ENCODE measurements around the gene PLA2G4F.

Gene PLA2G4F

DNA sequence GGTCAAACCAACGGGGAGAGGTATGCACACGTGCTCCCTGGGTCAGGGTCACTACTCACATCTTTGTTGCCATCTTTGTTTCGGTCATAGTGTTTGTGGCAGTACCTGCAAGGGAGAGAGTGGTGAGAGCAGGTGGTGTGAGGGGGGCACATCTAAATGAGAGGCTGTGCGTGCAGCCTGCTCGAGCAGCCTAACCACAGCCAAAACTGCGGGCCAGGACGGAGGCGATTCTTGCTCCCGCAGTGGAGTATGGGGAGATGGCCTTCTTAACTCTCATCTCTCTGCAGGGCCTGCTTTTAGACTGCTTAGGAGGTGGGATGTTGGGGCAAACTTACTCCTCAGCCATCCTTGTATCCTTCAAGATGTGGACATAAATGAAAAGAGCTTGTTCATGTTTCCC, 6.9 kb upstream of the PLA2G4F start:
- no peak overlapping the region for H3K4me3 ChIP-seq (replicated peaks; ENCODE audit: insufficient read depth, low read length)
- no peak for DNase-seq (ENCODE audit: low read depth in 1 of 2, low spot score in 1 of 2)
- H3K27ac ChIP-seq (replicated peaks) = no peak overlapping the region
- no peaks in the 10 kb centered on the region for H3K27me3 ChIP-seq (ENCODE audit: insufficient read depth, poor library complexity, severe bottlenecking)
- TF ChIP-seq, protein P1, sequence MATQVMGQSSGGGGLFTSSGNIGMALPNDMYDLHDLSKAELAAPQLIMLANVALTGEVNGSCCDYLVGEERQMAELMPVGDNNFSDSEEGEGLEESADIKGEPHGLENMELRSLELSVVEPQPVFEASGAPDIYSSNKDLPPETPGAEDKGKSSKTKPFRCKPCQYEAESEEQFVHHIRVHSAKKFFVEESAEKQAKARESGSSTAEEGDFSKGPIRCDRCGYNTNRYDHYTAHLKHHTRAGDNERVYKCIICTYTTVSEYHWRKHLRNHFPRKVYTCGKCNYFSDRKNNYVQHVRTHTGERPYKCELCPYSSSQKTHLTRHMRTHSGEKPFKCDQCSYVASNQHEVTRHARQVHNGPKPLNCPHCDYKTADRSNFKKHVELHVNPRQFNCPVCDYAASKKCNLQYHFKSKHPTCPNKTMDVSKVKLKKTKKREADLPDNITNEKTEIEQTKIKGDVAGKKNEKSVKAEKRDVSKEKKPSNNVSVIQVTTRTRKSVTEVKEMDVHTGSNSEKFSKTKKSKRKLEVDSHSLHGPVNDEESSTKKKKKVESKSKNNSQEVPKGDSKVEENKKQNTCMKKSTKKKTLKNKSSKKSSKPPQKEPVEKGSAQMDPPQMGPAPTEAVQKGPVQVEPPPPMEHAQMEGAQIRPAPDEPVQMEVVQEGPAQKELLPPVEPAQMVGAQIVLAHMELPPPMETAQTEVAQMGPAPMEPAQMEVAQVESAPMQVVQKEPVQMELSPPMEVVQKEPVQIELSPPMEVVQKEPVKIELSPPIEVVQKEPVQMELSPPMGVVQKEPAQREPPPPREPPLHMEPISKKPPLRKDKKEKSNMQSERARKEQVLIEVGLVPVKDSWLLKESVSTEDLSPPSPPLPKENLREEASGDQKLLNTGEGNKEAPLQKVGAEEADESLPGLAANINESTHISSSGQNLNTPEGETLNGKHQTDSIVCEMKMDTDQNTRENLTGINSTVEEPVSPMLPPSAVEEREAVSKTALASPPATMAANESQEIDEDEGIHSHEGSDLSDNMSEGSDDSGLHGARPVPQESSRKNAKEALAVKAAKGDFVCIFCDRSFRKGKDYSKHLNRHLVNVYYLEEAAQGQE (IDR thresholded peaks at IDR 0.05; ENCODE audit: insufficient replicate concordance, low read depth) = no peak
- TF ChIP-seq GABPA (IDR thresholded peaks at IDR 0.05; ENCODE audit: low read depth) (no peak), SPI1 (IDR thresholded peaks at IDR 0.05; ENCODE audit: borderline replicate concordance, low read depth) (no peak), POLR2AphosphoS5 (IDR thresholded peaks at IDR 0.05; ENCODE audit: low read depth) (no peak)
- TF ChIP-seq, protein P2, sequence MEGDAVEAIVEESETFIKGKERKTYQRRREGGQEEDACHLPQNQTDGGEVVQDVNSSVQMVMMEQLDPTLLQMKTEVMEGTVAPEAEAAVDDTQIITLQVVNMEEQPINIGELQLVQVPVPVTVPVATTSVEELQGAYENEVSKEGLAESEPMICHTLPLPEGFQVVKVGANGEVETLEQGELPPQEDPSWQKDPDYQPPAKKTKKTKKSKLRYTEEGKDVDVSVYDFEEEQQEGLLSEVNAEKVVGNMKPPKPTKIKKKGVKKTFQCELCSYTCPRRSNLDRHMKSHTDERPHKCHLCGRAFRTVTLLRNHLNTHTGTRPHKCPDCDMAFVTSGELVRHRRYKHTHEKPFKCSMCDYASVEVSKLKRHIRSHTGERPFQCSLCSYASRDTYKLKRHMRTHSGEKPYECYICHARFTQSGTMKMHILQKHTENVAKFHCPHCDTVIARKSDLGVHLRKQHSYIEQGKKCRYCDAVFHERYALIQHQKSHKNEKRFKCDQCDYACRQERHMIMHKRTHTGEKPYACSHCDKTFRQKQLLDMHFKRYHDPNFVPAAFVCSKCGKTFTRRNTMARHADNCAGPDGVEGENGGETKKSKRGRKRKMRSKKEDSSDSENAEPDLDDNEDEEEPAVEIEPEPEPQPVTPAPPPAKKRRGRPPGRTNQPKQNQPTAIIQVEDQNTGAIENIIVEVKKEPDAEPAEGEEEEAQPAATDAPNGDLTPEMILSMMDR (IDR thresholded peaks at IDR 0.05; ENCODE audit: insufficient read depth, low read length) = no peak

DNA sequence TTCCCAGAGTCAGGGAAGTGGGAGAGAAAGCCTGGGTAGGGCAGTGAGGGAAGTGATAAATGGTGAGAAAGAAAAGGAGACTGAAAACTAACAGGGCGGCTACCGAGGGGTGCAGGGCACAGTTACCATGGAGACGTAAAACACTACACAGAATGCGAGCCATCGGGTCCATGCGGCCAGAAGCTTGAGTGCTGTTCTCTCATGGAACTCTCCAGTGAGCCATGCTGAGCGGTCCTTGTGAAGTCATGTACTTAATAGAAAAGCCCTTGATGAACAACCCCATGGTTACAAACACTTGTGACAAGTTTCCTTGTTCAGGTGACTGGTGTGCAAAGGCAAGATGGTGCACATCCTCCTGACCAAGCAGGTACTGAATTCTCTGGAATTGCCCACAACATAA, 3.7 kb upstream of the PLA2G4F start:
- TF ChIP-seq, protein P2 (IDR thresholded peaks at IDR 0.05; ENCODE audit: insufficient read depth, low read length) = no peak
- TF ChIP-seq POLR2AphosphoS5 (IDR thresholded peaks at IDR 0.05; ENCODE audit: low read depth) = no peak
- no peak for TF ChIP-seq SPI1 (IDR thresholded peaks at IDR 0.05; ENCODE audit: borderline replicate concordance, low read depth)
- TF ChIP-seq GABPA (IDR thresholded peaks at IDR 0.05; ENCODE audit: low read depth) = no peak
- TF ChIP-seq, protein P1 (IDR thresholded peaks at IDR 0.05; ENCODE audit: insufficient replicate concordance, low read depth) = no peak
- no peak overlapping the region for H3K27ac ChIP-seq (replicated peaks)
- no peaks in the 10 kb centered on the region for H3K27me3 ChIP-seq (ENCODE audit: insufficient read depth, poor library complexity, severe bottlenecking)
- no peak for DNase-seq (ENCODE audit: low read depth in 1 of 2, low spot score in 1 of 2)
- no peak overlapping the region for H3K4me3 ChIP-seq (replicated peaks; ENCODE audit: insufficient read depth, low read length)

DNA sequence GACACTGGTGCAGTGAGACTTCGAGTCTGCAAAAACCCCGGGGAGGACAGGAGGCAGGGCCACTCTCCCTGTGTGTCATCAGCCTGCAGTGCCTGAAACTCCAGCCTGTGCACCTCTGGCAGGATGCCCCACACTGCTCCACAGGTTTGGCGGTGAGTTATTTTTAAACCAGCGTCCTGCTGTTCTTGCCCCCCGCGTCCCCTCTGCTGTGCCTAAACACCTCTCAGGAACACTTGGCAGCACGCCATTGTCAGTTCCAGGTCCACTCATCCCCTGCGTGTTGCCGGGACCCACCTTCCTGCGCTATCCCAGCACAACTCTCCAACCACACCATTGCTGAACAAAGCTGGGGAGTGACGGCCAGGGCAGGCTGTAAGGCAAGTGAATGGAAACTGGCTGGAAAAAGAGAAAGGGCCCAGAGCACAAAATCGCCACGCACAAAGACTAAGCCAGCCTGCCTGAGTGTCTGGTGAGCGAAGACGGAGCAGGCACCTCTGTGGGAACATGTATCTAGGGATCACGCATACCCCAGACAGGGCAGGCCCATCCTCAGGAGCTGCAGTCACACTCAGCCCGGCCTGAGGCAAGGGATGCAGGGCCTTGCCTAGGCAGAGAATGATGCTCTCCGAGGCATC, 3.1 kb upstream of the PLA2G4F start:
- Histone ChIP-seq H3K27ac (replicated peaks) (no peak overlapping the region), H3K27me3 (ENCODE audit: insufficient read depth, poor library complexity, severe bottlenecking) (no peaks in the 10 kb centered on the region), H3K4me3 (replicated peaks; ENCODE audit: insufficient read depth, low read length) (no peak overlapping the region)
- TF ChIP-seq, protein P2 (IDR thresholded peaks at IDR 0.05; ENCODE audit: insufficient read depth, low read length) = no peak
- no peak for TF ChIP-seq SPI1 (IDR thresholded peaks at IDR 0.05; ENCODE audit: borderline replicate concordance, low read depth)
- TF ChIP-seq POLR2AphosphoS5 (IDR thresholded peaks at IDR 0.05; ENCODE audit: low read depth) = no peak
- TF ChIP-seq GABPA (IDR thresholded peaks at IDR 0.05; ENCODE audit: low read depth) = no peak
- TF ChIP-seq, protein P1 (IDR thresholded peaks at IDR 0.05; ENCODE audit: insufficient replicate concordance, low read depth) = no peak
- no peak for DNase-seq (ENCODE audit: low read depth in 1 of 2, low spot score in 1 of 2)

Measured in HL-60 (cell line).